UCSD-AML1 (cell line): ENCODE measurements around the gene STRIP2.
"Not testable (repeated sequence)": the region's sequence is repeated elsewhere in the genome, so short reads cannot be mapped to it uniquely, and the experiment has no call there.

Experiments used
- DNase-seq: peaks from one replicate; lab custom pipeline; 2025; ENCODE audit not compliant: unreplicated experiment; lab: John Stamatoyannopoulos, UW

Gene STRIP2

GRCh38 chr7:129452589-129453231 is 18.5 kb downstream of the STRIP2 start:
- DNase-seq = no peak

GRCh38 chr7:129453510-129454248 is 19.4 kb downstream of the STRIP2 start:
- DNase-seq = no peak

- DNase-seq = no peak
Observed at GRCh38 chr7:129454249-129454551, 20.0 kb downstream of the STRIP2 start.

- no peak for DNase-seq
Observed at GRCh38 chr7:129456421-129456820, 22.2 kb downstream of the STRIP2 start.

DNA sequence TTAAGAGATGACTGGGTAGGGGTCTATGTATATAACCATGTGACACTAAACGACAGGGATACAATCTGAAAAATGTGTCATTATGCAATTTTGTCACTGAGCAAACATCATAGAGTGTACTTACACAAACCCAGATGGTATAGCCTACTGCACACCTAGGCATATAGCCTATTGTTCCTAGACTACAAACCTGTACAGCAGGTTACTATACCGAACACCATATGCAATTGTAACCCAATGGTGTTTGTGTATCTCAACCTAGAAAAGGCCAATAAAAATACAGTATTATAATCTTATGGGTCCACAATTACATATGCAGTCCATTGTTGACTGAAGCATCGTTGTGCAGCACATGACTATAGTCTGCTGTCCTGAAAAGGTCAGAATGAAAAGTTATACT is 22.9 kb downstream of the STRIP2 start:
- no peak for DNase-seq

- DNase-seq = no peak
Observed at GRCh38 chr7:129458171-129458570, 23.9 kb downstream of the STRIP2 start.

DNA sequence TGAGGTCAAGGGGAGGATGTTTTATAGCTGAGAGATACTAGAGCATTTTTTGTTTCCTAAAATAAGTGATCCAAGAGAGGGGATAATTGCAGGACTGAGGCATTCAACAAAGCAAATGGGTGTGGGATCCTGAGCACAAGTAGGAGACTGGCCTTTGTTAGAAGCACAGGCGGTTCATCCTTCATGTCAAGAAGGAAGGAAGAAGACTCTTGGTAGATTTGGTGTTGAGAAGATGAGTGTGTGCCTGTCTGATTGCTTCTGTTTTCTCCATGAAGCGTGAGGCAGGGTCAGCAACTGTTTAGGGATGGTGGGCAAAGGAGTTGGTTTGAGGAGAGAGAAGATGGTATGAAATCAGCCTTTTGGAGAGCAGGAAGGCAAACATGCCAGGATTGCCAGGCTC is 27.6 kb downstream of the STRIP2 start:
- no peak for DNase-seq

- no peak for DNase-seq
Observed at GRCh38 chr7:129462420-129462819, 28.2 kb downstream of the STRIP2 start.

DNA sequence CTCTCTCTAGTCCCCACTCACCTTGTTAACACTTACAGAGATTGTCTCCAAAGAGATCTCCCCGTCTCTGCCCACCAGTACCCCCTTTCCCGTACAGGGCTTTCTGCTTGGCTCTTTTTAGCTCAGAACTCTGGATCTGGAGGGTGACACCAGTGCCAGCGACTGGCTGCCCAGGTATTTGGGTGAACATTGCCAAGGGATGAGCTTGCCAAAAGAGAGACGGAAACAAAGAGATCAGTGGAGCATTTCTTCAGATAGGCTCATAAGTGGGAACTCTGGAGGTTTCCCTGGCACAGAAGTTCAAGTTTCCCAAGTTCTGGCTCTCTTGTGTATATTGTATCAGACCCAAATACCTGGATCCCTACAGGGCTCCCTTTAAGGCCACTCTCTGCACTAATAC is 30.0 kb downstream of the STRIP2 start:
- no peak for DNase-seq

- DNase-seq = no peak
Observed at GRCh38 chr7:129465080-129465479, 30.8 kb downstream of the STRIP2 start.

DNA sequence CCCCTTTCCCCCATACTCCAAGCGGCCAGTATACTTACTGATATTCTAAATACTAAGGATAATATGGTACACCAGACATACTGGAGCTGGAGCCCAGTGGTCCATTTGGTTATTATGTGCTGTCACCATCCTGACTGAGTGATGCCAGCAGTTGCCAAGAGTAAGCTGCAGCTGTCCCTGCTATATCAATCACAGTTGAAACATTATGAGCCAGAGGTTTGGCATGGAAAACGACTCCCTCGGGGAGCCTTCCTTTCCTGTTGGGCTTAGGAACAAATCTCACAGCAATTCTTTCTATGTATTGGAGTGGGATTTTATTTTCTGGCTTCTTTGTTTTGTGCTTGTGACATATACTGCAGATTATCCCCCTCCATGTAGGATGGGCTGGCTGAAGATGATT is 32.6 kb downstream of the STRIP2 start:
- no peak for DNase-seq

DNA sequence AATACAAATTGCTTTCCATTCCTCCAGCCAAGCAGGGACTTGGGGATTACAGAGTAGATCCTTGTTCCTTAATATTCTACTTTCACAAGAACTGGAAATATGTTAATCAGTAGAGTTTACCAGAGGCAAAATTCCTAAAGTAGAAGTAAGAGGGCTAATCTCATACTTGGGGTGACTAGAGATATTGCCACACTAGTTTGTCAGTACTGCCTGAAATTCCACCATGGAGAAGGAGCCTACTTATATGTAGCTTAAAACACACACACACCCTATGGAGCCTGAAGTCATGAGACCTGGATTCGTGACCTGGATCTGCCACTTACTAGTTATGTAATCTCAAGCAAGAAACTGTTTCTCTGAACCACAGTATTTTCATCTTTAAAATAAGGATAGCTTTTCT is 33.9 kb downstream of the STRIP2 start:
- DNase-seq = no peak

DNA sequence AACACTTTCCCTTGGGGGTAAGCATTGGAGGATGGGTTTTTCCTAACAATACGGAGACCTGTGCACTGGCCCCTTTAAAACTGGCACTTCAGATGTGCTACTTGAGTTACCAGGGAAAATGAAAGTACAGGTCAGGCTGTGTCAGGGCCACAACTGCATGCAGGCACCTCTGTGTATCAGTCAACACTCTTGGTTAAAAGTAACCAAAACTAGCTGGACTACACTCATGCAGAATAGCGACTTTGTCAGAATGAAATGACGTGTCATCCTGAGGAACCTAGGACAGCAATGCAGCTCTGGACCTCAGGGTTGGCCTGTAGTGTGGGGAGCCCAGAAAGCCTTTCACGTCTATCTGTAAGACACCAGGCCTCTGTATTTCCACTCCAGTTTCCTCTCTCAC is 34.3 kb downstream of the STRIP2 start:
- DNase-seq = no peak

DNA sequence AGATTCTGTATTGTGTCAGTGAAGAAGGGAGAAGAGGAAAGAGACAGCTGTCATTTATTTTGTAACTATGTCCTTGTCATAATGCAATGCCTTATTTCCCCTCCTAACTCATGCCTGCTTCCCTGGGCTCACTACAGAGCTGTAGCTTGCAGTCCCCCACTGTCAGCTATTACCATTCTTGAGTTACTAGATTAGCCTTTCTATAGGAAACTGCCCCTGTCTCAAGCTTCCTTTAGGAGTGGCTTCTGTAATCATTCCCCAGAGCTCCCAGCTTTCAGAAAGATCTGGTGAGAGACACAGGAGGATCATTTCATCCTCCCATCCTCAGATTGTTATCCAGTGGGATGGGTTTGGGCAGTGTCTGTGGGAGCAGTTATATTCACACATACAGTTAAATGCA is 35.7 kb downstream of the STRIP2 start:
- DNase-seq = no peak

DNA sequence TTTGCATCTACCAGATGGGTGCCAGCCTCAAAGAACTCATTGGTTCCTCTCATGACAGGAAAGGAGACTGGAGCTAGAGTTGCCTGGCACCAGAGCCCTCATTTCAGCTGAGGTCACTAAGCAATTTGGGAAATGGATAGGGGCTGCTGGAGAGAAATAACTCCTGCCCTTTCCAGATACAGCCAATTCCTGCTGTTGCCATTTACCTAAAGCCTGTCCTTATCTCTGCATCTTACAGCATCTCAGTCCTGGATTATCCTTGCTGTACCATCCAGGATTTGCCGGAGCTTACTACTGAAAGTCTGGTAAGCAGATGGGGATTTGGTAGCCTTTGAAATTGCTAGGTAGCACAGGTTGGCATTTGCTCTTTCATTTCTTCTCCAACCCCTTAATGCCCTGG is 36.2 kb downstream of the STRIP2 start:
- DNase-seq = no peak

- no peak for DNase-seq
Observed at GRCh38 chr7:129471402-129471827, 37.2 kb downstream of the STRIP2 start.

- not testable (repeated sequence) for DNase-seq
Observed at GRCh38 chr7:129475931-129476330, 41.7 kb downstream of the STRIP2 start.

DNA sequence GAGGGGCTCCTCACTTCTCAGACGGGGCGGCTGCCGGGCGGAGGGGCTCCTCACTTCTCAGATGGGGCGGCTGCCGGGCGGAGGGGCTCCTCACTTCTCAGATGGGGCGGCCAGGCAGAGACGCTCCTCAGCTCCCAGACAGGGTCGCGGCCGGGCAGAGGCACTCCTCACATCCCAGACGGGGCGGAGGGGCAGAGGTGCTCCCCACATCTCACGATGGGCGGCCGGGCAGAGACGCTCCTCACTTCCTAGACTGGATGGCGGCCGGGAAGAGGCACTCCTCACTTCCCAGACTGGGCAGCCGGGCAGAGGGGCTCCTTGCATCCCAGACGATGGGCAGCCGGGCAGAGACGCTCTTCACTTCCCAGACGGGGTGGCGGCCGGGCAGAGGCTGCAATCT is 42.2 kb downstream of the STRIP2 start:
- not testable (repeated sequence) for DNase-seq

DNA sequence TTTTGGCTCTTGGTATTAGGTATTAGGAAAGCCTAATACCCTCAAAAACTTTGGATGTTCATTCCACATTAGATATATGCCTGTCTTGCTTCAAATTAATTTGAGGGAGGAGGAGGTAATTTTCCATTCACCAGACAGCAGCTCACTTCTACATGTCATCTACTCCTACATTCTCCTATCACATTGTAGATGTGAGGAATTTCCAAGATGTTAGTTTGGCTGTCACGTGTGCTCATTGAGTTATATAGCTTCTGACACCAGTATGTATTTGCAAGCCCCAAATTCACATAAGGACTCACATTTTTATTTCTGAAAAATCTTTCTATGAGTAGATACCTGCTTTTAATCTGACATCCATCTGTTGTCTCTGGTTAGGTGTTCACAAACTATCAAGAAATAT is 45.6 kb downstream of the STRIP2 start:
- no peak for DNase-seq

DNA sequence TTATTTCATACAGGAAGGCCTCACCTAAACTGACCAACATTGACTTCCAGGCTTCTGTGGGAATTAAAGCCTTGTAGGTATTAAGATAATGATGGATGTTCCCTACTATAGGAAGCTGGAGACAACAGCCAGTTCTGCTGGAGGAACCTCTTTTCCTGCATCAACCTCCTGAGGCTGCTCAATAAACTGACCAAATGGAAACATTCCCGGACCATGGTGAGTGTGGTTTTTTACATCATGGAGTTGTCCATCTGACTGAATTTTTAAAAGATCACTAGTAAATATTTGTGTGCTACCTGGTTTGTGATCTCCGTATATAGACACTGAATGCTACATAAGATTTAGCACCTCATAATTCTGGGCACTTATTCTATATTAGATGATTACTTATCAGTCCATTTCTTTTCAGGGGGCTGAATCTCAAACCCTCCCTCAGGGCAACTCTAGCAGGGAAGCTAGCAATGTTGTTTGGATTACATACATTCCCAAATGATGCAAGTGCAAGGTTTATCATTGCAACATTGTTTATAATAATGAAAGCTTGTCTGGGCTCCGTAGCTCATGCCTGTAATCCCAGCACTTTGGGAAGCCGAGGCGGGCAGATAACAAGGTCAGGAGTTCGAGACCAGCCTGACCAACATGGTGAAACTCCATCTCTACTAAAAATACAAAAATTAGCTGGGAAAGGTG is 46.6 kb downstream of the STRIP2 start:
- no peak for DNase-seq

- not testable (repeated sequence) for DNase-seq
Observed at GRCh38 chr7:129481376-129481775, 47.1 kb downstream of the STRIP2 start.

DNA sequence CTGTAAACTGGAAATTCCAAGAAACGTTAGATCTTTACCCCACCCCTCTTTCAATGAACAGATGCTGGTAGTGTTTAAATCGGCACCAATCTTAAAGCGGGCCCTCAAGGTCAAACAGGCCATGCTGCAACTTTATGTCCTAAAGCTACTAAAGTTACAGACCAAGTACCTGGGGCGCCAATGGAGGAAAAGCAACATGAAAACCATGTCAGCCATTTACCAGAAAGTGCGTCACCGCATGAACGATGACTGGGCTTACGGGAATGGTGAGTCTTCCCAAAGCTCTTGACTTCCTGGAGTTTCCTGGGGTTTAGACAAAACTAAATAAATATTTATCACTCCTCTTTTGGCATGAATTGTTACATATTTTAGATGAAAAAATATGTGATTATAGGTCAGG is 48.5 kb downstream of the STRIP2 start:
- no peak for DNase-seq
